AG20443 (cell line): ENCODE results near the gene BMPR1A.
A peak's percentile ranks its signal among the peaks of the same experiment; 100 is the strongest.
"Not testable (repeated sequence)": the region's sequence is repeated elsewhere in the genome, so short reads cannot be mapped to it uniquely, and the experiment has no call there.

Experiments
- DNase-seq: peaks from one replicate; pipeline ENCODE4 v3.0.0; 2012; ENCODE audit warnings: low spot score, mixed read lengths

Gene BMPR1A

GRCh38 chr10:86848747-86849146, 92.3 kb downstream of the BMPR1A start:
- no peak for DNase-seq

GRCh38 chr10:86849181-86849894, 92.9 kb downstream of the BMPR1A start:
- no peak for DNase-seq

GRCh38 chr10:86850481-86850880, 94.1 kb downstream of the BMPR1A start:
- no peak for DNase-seq

GRCh38 chr10:86851328-86852207, 95.1 kb downstream of the BMPR1A start:
- peak; percentile 59 for DNase-seq

- not testable (repeated sequence) for DNase-seq
Observed at GRCh38 chr10:86853582-86853981, 97.2 kb downstream of the BMPR1A start.

GRCh38 chr10:86855513-86855912, 99.1 kb downstream of the BMPR1A start:
- DNase-seq, result no peak

GRCh38 chr10:86856156-86856555, 99.7 kb downstream of the BMPR1A start:
- no peak for DNase-seq

GRCh38 chr10:86857128-86857721, 100.8 kb downstream of the BMPR1A start:
- peak; percentile 28 for DNase-seq

GRCh38 chr10:86858011-86858410, 101.6 kb downstream of the BMPR1A start:
- DNase-seq, result no peak

GRCh38 chr10:86861351-86861750, 104.9 kb downstream of the BMPR1A start:
- no peak for DNase-seq

- no peak for DNase-seq
Observed at GRCh38 chr10:86862373-86862772, 106.0 kb downstream of the BMPR1A start.

GRCh38 chr10:86862786-86863483, 106.5 kb downstream of the BMPR1A start:
- no peak for DNase-seq

- peak; percentile 14 for DNase-seq
Observed at GRCh38 chr10:86863484-86863842, 107.0 kb downstream of the BMPR1A start.

GRCh38 chr10:86865011-86865811, 108.8 kb downstream of the BMPR1A start:
- DNase-seq, result not testable (repeated sequence)

GRCh38 chr10:86867149-86867548, 110.7 kb downstream of the BMPR1A start:
- DNase-seq, result no peak

GRCh38 chr10:86868353-86868752, 111.9 kb downstream of the BMPR1A start:
- peak; percentile 20 for DNase-seq

- no peak for DNase-seq
Observed at GRCh38 chr10:86870679-86871078, 114.3 kb downstream of the BMPR1A start.

- no peak for DNase-seq
Observed at GRCh38 chr10:86871563-86872183, 115.3 kb downstream of the BMPR1A start.

GRCh38 chr10:86872757-86873156, 116.3 kb downstream of the BMPR1A start:
- no peak for DNase-seq

GRCh38 chr10:86876748-86877147, 120.3 kb downstream of the BMPR1A start:
- DNase-seq, result peak; percentile 24
